HL-60 (cell line): ENCODE data around the gene THRB.

Experiments
- REST ChIP-seq: IDR thresholded peaks from 2 replicates; pipeline ENCODE4 v1.6.1; 2012; ENCODE audit warnings: low read depth; ENCODE audit not compliant: insufficient replicate concordance
- TF ChIP-seq, protein P1 (sequence below): IDR thresholded peaks from one replicate; pipeline ENCODE4 v1.5.1; 2011; ENCODE audit warnings: low read length, control low read depth, inconsistent platforms; ENCODE audit not compliant: insufficient read depth

- TF ChIP-seq, protein P1, sequence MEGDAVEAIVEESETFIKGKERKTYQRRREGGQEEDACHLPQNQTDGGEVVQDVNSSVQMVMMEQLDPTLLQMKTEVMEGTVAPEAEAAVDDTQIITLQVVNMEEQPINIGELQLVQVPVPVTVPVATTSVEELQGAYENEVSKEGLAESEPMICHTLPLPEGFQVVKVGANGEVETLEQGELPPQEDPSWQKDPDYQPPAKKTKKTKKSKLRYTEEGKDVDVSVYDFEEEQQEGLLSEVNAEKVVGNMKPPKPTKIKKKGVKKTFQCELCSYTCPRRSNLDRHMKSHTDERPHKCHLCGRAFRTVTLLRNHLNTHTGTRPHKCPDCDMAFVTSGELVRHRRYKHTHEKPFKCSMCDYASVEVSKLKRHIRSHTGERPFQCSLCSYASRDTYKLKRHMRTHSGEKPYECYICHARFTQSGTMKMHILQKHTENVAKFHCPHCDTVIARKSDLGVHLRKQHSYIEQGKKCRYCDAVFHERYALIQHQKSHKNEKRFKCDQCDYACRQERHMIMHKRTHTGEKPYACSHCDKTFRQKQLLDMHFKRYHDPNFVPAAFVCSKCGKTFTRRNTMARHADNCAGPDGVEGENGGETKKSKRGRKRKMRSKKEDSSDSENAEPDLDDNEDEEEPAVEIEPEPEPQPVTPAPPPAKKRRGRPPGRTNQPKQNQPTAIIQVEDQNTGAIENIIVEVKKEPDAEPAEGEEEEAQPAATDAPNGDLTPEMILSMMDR, result no peak
- no peak for TF ChIP-seq REST
Observed at GRCh38 chr3:24476871-24477656, 17.6 kb downstream of the THRB start.
